ENCODE measurements around the gene CCDC188. TPM values are rescaled to one million over a fixed set of nuclear protein-coding genes. Genes with fewer than 3 reads are reported as not detected.
A peak's percentile ranks its signal among the peaks of the same experiment; 100 is the strongest.

Gene CCDC188
- total and polyA plus RNA-seq, 9 of the 15 experiments (the other 6 are each of a cell fraction or from before 2014, with no cell fraction given): not detected

- TF ChIP-seq ZBTB40 (IDR thresholded peaks at IDR 0.05): no peak
- TF ChIP-seq ZBTB40 (CRISPR knock-in tag; IDR thresholded peaks at IDR 0.05): 0 out of 2 replicates have a peak, but pooled peaks have one; percentile 30
- TF ChIP-seq SLC30A9 (CRISPR knock-in tag; IDR thresholded peaks at IDR 0.05): no peak
- no peak for TF ChIP-seq MTA1 (IDR thresholded peaks at IDR 0.05; ENCODE audit: borderline replicate concordance)
- TF ChIP-seq DPF2 (IDR thresholded peaks at IDR 0.05): no peak
- TF ChIP-seq TCF3 (CRISPR knock-in tag; IDR thresholded peaks at IDR 0.05): no peak
- no peak for TF ChIP-seq TFE3 (CRISPR knock-in tag; IDR thresholded peaks at IDR 0.05)
- no peak for TF ChIP-seq ELF4 (CRISPR knock-in tag; IDR thresholded peaks at IDR 0.05)
- TF ChIP-seq PRDM10 (IDR thresholded peaks at IDR 0.05; ENCODE audit: partially characterized antibody): no peak
- peak; percentile 52; the same call in 1 of the 2 replicates for TF ChIP-seq ELK1 (CRISPR knock-in tag; IDR thresholded peaks at IDR 0.05)
- no peak for TF ChIP-seq NCOA2 (IDR thresholded peaks at IDR 0.05; ENCODE audit: partially characterized antibody in 2 of 2)
Observed at GRCh38 chr22:20186183-20186870, 35.5 kb upstream of the CCDC188 start (continued).
